ENCODE data around the gene CADM2.

Gene CADM2

GRCh38 chr3:85185495-85185894, 226.7 kb downstream of the CADM2 start:
- Histone ChIP-seq H3K36me3 (no peaks in the 10 kb centered on the region), H3K4me1 (ENCODE audit: control insufficient read depth in 1 of 2, insufficient read depth in 1 of 2, low read depth in 1 of 2, low read length in 1 of 2) (no peaks in the 10 kb centered on the region), H3K9me3 (no peaks in the 10 kb centered on the region), H3K27ac (no peak overlapping the region), H3K27me3 (no peaks in the 10 kb centered on the region), H3K4me3 (ENCODE audit: low read depth in 1 of 2, low read length in 1 of 2) (no peak overlapping the region)
- TF ChIP-seq, protein P1, sequence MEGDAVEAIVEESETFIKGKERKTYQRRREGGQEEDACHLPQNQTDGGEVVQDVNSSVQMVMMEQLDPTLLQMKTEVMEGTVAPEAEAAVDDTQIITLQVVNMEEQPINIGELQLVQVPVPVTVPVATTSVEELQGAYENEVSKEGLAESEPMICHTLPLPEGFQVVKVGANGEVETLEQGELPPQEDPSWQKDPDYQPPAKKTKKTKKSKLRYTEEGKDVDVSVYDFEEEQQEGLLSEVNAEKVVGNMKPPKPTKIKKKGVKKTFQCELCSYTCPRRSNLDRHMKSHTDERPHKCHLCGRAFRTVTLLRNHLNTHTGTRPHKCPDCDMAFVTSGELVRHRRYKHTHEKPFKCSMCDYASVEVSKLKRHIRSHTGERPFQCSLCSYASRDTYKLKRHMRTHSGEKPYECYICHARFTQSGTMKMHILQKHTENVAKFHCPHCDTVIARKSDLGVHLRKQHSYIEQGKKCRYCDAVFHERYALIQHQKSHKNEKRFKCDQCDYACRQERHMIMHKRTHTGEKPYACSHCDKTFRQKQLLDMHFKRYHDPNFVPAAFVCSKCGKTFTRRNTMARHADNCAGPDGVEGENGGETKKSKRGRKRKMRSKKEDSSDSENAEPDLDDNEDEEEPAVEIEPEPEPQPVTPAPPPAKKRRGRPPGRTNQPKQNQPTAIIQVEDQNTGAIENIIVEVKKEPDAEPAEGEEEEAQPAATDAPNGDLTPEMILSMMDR (IDR thresholded peaks at IDR 0.05): no peak

DNA sequence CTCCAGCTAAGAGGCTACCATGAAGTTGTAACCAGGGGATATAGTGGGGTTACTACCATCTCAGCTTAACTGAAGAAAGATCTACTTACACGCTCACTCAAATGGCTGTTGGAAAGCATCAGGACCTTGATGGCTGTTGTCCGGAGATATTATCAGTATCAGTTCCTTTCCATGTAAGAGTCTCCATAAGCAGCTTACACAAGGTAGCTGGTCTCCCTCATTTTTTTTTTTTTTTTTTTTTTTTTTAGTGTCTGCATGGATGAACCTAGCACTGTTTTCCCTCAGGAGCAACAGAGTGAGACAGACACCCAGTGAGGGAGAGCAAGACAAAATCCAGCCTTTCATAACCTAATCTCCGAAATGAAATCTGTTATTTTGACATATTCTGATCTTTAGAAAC, 230.9 kb downstream of the CADM2 start:
- Histone ChIP-seq H3K4me1 (ENCODE audit: control insufficient read depth in 1 of 2, insufficient read depth in 1 of 2, low read depth in 1 of 2, low read length in 1 of 2) (no peaks in the 10 kb centered on the region), H3K9me3 (no peaks in the 10 kb centered on the region), H3K27me3 (no peaks in the 10 kb centered on the region), H3K36me3 (no peaks in the 10 kb centered on the region), H3K27ac (no peak overlapping the region), H3K4me3 (ENCODE audit: low read depth in 1 of 2, low read length in 1 of 2) (no peak overlapping the region)
- TF ChIP-seq, protein P1 (IDR thresholded peaks at IDR 0.05): no peak

DNA sequence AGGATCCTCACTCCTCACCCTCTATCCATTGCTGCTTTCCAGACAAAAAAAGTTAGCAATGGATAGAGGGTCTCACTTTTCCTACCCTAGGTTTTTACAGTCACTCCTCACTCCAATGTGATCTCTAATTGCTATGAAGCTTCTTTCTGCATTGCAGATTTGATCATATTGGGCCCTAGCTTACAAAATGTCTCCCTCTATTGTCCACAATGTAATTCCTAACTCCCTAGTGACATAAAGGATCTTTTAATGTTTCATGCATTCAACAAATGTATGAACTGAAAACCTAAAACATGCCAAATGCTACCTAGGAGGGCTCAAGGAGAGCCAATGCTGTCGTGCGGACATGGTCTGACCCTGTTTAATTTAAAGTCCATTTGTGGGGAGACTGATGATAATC, 234.8 kb downstream of the CADM2 start:
- H3K27me3 ChIP-seq: no peaks in the 10 kb centered on the region
- no peaks in the 10 kb centered on the region for H3K9me3 ChIP-seq
- no peaks in the 10 kb centered on the region for H3K36me3 ChIP-seq
- no peak overlapping the region for H3K27ac ChIP-seq
- TF ChIP-seq, protein P1 (IDR thresholded peaks at IDR 0.05): no peak
- H3K4me3 ChIP-seq (ENCODE audit: low read depth in 1 of 2, low read length in 1 of 2): no peak overlapping the region
- no peaks in the 10 kb centered on the region for H3K4me1 ChIP-seq (ENCODE audit: control insufficient read depth in 1 of 2, insufficient read depth in 1 of 2, low read depth in 1 of 2, low read length in 1 of 2)

DNA sequence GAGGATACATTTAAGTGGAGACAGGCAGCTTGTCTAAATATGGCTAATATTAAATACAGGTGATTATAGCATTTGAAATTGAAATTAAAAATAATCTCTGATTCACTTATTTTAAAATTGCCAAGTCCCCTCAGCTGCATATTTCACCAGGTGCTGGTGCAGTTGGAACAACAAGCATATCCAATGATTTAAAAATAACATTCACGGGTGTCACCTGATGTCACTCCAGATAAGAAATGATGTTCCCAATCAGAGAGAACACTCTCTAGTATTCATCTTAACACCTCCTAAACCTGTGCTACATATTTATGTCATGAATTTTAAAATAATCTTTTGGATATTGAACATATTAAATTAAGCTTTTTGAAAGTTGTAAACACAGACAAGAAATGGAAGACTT, 249.9 kb downstream of the CADM2 start:
- Histone ChIP-seq H3K4me1 (ENCODE audit: control insufficient read depth in 1 of 2, insufficient read depth in 1 of 2, low read depth in 1 of 2, low read length in 1 of 2) (no peaks in the 10 kb centered on the region), H3K27me3 (no peaks in the 10 kb centered on the region), H3K9me3 (no peaks in the 10 kb centered on the region), H3K36me3 (no peaks in the 10 kb centered on the region), H3K27ac (no peak overlapping the region), H3K4me3 (ENCODE audit: low read depth in 1 of 2, low read length in 1 of 2) (no peak overlapping the region)
- TF ChIP-seq, protein P1 (IDR thresholded peaks at IDR 0.05): no peak

DNA sequence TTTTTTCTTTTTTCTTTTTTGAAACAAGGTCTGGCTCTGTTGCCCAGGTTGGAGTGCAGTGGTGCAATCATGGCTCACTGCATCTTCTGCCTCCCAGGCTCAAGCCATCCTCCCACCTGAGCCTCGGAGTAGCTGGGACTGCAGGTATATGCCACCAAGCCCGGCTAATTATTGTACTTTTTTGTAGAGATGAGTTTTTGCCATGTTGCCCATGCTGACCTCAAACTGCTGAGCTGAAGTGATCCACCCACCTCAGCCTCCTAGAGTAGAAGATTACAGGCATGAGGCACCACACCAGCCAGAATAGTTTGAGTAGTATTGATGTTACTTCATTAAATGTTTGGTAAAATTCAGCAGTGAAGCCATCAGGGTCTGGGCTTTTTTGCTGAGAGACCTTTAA, 251.8 kb downstream of the CADM2 start:
- TF ChIP-seq, protein P1 (IDR thresholded peaks at IDR 0.05): no peak
- H3K4me3 ChIP-seq (ENCODE audit: low read depth in 1 of 2, low read length in 1 of 2): no peak overlapping the region
- H3K36me3 ChIP-seq: no peaks in the 10 kb centered on the region
- no peak overlapping the region for H3K27ac ChIP-seq
- H3K27me3 ChIP-seq: no peaks in the 10 kb centered on the region
- H3K9me3 ChIP-seq: no peaks in the 10 kb centered on the region
- no peaks in the 10 kb centered on the region for H3K4me1 ChIP-seq (ENCODE audit: control insufficient read depth in 1 of 2, insufficient read depth in 1 of 2, low read depth in 1 of 2, low read length in 1 of 2)

DNA sequence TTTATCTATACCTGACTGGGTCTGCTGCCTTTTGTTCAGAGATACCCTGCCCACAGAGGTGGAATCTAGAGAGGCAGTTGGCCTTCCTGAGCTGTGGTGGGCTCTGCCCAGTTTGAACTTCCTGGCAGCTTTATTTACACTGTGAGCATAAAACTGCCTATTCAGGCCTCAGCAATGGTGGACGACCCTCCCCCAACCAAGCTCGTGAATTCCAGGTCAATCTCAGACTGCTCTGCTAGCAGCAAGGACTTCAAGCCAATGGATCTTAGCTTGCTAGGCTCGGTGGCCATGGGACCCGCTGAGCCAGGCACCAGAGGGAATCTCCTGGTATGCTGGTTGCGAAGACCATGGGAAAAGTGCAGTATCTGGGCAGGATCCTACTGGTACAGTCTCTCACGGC, 270.2 kb downstream of the CADM2 start:
- H3K4me1 ChIP-seq (ENCODE audit: control insufficient read depth in 1 of 2, insufficient read depth in 1 of 2, low read depth in 1 of 2, low read length in 1 of 2): no peaks in the 10 kb centered on the region
- no peaks in the 10 kb centered on the region for H3K9me3 ChIP-seq
- no peak overlapping the region for H3K4me3 ChIP-seq (ENCODE audit: low read depth in 1 of 2, low read length in 1 of 2)
- no peak overlapping the region for H3K27ac ChIP-seq
- TF ChIP-seq, protein P1 (IDR thresholded peaks at IDR 0.05): no peak
- no peaks in the 10 kb centered on the region for H3K27me3 ChIP-seq
- H3K36me3 ChIP-seq: no peaks in the 10 kb centered on the region

All from neutrophil (primary cell).